ENCODE results near the gene USF1. TPM values are rescaled to one million over a fixed set of nuclear protein-coding genes. Genes with fewer than 3 reads are reported as not detected.
"Not testable (repeated sequence)": the region's sequence is repeated elsewhere in the genome, so short reads cannot be mapped to it uniquely, and the experiment has no call there.

USF1 gene
- total and polyA plus RNA-seq, 2 donors from 2014 or later, result 48.7 to 56.1 TPM

GRCh38 chr1:161019751-161020495 is 25.9 kb downstream of the USF1 start:
- no peak for TF ChIP-seq CTCF (IDR thresholded peaks at IDR 0.05; ENCODE audit: borderline replicate concordance, extremely low read depth, insufficient read depth)
- DNase-seq (peak in 2 of 5 donors; percentile 38 to 42), FAIRE-seq (no peak)
- H3K4me1 ChIP-seq (ENCODE audit: control insufficient read depth in 2 of 3, insufficient read depth in 2 of 3, low read depth in 1 of 3, low read length in 3 of 3), result peaks cover 0 to 14% (median 11%) of the 10 kb centered on the region in 3 donors
- H3K9ac ChIP-seq (ENCODE audit: low read length in 3 of 3), result peak overlapping the region; percentile 50 to 90 (median 65)
- peak overlapping the region; percentile 78 to 92 for H3K27ac ChIP-seq (ENCODE audit: low read depth in 2 of 2, low read length in 2 of 2)
- H3K27me3 ChIP-seq (ENCODE audit: control insufficient read depth, insufficient read depth, low read length), result peaks cover 2% of the 10 kb centered on the region
- H3K9me3 ChIP-seq (ENCODE audit: control insufficient read depth in 2 of 3, insufficient read depth in 1 of 3, low read length in 3 of 3), result no peaks in the 10 kb centered on the region
- H3K4me3 ChIP-seq (ENCODE audit: low read length in 3 of 3), result peak overlapping the region; percentile 77 to 96 (median 91)
- H3K36me3 ChIP-seq (ENCODE audit: control insufficient read depth in 2 of 3, insufficient read depth in 3 of 3, low read length in 3 of 3), result no peaks in the 10 kb centered on the region
- intact Hi-C loops (cut with DNase I), result no loop called here

GRCh38 chr1:161019111-161019660 is 26.6 kb downstream of the USF1 start:
- H3K9ac ChIP-seq (ENCODE audit: low read length in 3 of 3); intact Hi-C loops (cut with DNase I); H3K27me3 ChIP-seq (ENCODE audit: control insufficient read depth, insufficient read depth, low read length); FAIRE-seq; H3K9me3 ChIP-seq (ENCODE audit: control insufficient read depth in 2 of 3, insufficient read depth in 1 of 3, low read length in 3 of 3); DNase-seq; H3K36me3 ChIP-seq (ENCODE audit: control insufficient read depth in 2 of 3, insufficient read depth in 3 of 3, low read length in 3 of 3): not testable (repeated sequence)
- H3K27ac ChIP-seq (ENCODE audit: low read depth in 2 of 2, low read length in 2 of 2), result peak overlapping the region in 1 of 2 donors; percentile 78
- H3K4me1 ChIP-seq (ENCODE audit: control insufficient read depth in 2 of 3, insufficient read depth in 2 of 3, low read depth in 1 of 3, low read length in 3 of 3), result peaks cover 0 to 17% (median 15%) of the 10 kb centered on the region in 3 donors
- peak overlapping the region in 2 of 3 donors; percentile 77 to 96 for H3K4me3 ChIP-seq (ENCODE audit: low read length in 3 of 3)

- FAIRE-seq (no peak), DNase-seq (no peak)
- Histone ChIP-seq H3K27ac (ENCODE audit: low read depth in 2 of 2, low read length in 2 of 2) (peak overlapping the region in 1 of 2 donors; percentile 51), H3K4me1 (ENCODE audit: control insufficient read depth in 2 of 3, insufficient read depth in 2 of 3, low read depth in 1 of 3, low read length in 3 of 3) (peaks cover 0 to 23% (median 16%) of the 10 kb centered on the region in 3 donors), H3K27me3 (ENCODE audit: control insufficient read depth, insufficient read depth, low read length) (peaks cover 2% of the 10 kb centered on the region), H3K4me3 (ENCODE audit: low read length in 3 of 3) (peak overlapping the region in 2 of 3 donors; percentile 9 to 11), H3K9me3 (ENCODE audit: control insufficient read depth in 2 of 3, insufficient read depth in 1 of 3, low read length in 3 of 3) (no peaks in the 10 kb centered on the region), H3K9ac (ENCODE audit: low read length in 3 of 3) (no peak overlapping the region), H3K36me3 (ENCODE audit: control insufficient read depth in 2 of 3, insufficient read depth in 3 of 3, low read length in 3 of 3) (no peaks in the 10 kb centered on the region)
- TF ChIP-seq CTCF (IDR thresholded peaks at IDR 0.05; ENCODE audit: borderline replicate concordance, extremely low read depth, insufficient read depth), result no peak
- intact Hi-C loops (cut with DNase I), result no loop called here
Observed at GRCh38 chr1:161018631-161018930, 27.2 kb downstream of the USF1 start.

DNA sequence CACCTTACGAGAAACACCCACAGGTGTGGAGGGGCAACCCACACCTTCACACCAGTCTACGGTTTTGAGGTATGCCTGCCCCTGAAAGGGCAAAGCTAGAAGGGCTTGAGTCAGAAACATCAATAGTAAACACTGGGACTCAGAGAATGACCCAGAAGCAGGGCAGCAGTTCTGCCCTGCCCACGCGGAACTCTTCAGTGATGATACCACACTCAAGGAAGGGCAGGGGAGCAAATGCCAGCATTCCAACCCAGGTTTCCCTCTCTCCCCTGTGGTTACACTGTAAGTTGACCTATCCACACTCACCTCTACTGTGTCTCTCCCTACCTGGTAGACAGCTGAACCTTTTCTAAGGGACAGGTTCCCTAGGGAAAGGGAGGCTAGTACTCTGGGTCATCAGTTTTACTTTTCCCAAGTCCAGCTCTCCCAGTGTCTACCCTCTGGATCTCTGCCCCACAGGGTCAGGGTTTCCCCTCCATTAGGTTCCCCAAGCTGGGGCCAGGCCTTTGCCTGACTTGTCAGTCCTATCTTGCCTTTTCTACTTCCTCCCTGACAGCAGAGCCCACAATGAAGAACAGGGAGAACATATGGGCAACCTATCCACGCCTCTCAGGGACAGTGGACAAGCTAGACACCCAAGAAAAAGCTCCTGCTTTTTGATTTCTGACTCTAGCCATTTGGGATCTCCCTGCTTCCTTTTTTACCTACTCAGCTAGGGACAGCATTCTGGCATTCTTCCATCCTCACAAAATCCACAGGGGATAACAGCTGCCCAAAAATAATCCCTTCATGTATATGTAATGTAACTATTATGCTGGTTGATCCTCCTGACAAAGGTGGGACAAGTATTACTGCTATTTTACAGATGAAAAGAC is 27.8 kb downstream of the USF1 start:
- intact Hi-C loops (cut with DNase I), result no loop called here
- no peaks in the 10 kb centered on the region for H3K36me3 ChIP-seq (ENCODE audit: control insufficient read depth in 2 of 3, insufficient read depth in 3 of 3, low read length in 3 of 3)
- peak overlapping the region; percentile 26 to 51 for H3K27ac ChIP-seq (ENCODE audit: low read depth in 2 of 2, low read length in 2 of 2)
- H3K4me3 ChIP-seq (ENCODE audit: low read length in 3 of 3), result peak overlapping the region in 1 of 3 donors; percentile 11
- H3K27me3 ChIP-seq (ENCODE audit: control insufficient read depth, insufficient read depth, low read length), result peaks cover 2% of the 10 kb centered on the region
- peaks cover 0 to 29% (median 22%) of the 10 kb centered on the region in 3 donors for H3K4me1 ChIP-seq (ENCODE audit: control insufficient read depth in 2 of 3, insufficient read depth in 2 of 3, low read depth in 1 of 3, low read length in 3 of 3)
- FAIRE-seq, result no peak
- H3K9me3 ChIP-seq (ENCODE audit: control insufficient read depth in 2 of 3, insufficient read depth in 1 of 3, low read length in 3 of 3), result no peaks in the 10 kb centered on the region
- no peak overlapping the region for H3K9ac ChIP-seq (ENCODE audit: low read length in 3 of 3)
- TF ChIP-seq CTCF (IDR thresholded peaks at IDR 0.05; ENCODE audit: borderline replicate concordance, extremely low read depth, insufficient read depth), result no peak
- no peak for DNase-seq

GRCh38 chr1:161017181-161017580 is 28.6 kb downstream of the USF1 start:
- H3K36me3 ChIP-seq (ENCODE audit: control insufficient read depth in 2 of 3, insufficient read depth in 3 of 3, low read length in 3 of 3); intact Hi-C loops (cut with DNase I); H3K9me3 ChIP-seq (ENCODE audit: control insufficient read depth in 2 of 3, insufficient read depth in 1 of 3, low read length in 3 of 3); H3K9ac ChIP-seq (ENCODE audit: low read length in 3 of 3); DNase-seq; H3K27me3 ChIP-seq (ENCODE audit: control insufficient read depth, insufficient read depth, low read length); FAIRE-seq; H3K4me3 ChIP-seq (ENCODE audit: low read length in 3 of 3): not testable (repeated sequence)
- peaks cover 0 to 31% (median 24%) of the 10 kb centered on the region in 3 donors for H3K4me1 ChIP-seq (ENCODE audit: control insufficient read depth in 2 of 3, insufficient read depth in 2 of 3, low read depth in 1 of 3, low read length in 3 of 3)
- peak overlapping the region in 1 of 2 donors; percentile 20 for H3K27ac ChIP-seq (ENCODE audit: low read depth in 2 of 2, low read length in 2 of 2)

Measured in kidney (tissue), 14 donors.